GM18868 (cell line): ENCODE data around the gene CALM3.
"Not testable (repeated sequence)": the region's sequence is repeated elsewhere in the genome, so short reads cannot be mapped to it uniquely, and the experiment has no call there.

Source experiments
- ATAC-seq: cut with Tn5 transposase; IDR thresholded peaks from one replicate; pipeline ENCODE4 v1.9.1; 2021; ENCODE audit warnings: mild to moderate bottlenecking, moderate library complexity; ENCODE audit not compliant: unreplicated experiment

Gene CALM3

GRCh38 chr19:46601318-46602224 lies at the start of gene CALM3:
TSS of gene CALM3 (plus strand) at chr19:46601330. CDS start at chr19:46601435, 105 bp downstream.
- no peak for ATAC-seq

- no peak for ATAC-seq
Measured at GRCh38 chr19:46552891-46553290, 48.2 kb upstream of the CALM3 start.

GRCh38 chr19:46554161-46554560 lies 47.0 kb upstream of the CALM3 start:
- ATAC-seq = no peak

GRCh38 chr19:46555628-46556280 lies 45.4 kb upstream of the CALM3 start:
- no peak for ATAC-seq

- ATAC-seq = not testable (repeated sequence)
Measured at GRCh38 chr19:46556471-46556870, 44.7 kb upstream of the CALM3 start.

- ATAC-seq = no peak
Measured at GRCh38 chr19:46559203-46559602, 41.9 kb upstream of the CALM3 start.

- not testable (repeated sequence) for ATAC-seq
Measured at GRCh38 chr19:46559675-46560074, 41.5 kb upstream of the CALM3 start.

GRCh38 chr19:46564701-46565100 lies 36.4 kb upstream of the CALM3 start:
- no peak for ATAC-seq

GRCh38 chr19:46571495-46571894 lies 29.6 kb upstream of the CALM3 start:
- no peak for ATAC-seq

- ATAC-seq = no peak
Measured at GRCh38 chr19:46573679-46574498, 27.2 kb upstream of the CALM3 start.

GRCh38 chr19:46574533-46574932 lies 26.6 kb upstream of the CALM3 start:
- no peak for ATAC-seq

- ATAC-seq = no peak
Measured at GRCh38 chr19:46578450-46578849, 22.7 kb upstream of the CALM3 start.

- no peak for ATAC-seq
Measured at GRCh38 chr19:46579361-46579879, 21.7 kb upstream of the CALM3 start.

- ATAC-seq = no peak
Measured at GRCh38 chr19:46580247-46580646, 20.9 kb upstream of the CALM3 start.

GRCh38 chr19:46585539-46585938 lies 15.6 kb upstream of the CALM3 start:
- ATAC-seq = no peak

GRCh38 chr19:46586294-46586693 lies 14.8 kb upstream of the CALM3 start:
- no peak for ATAC-seq

GRCh38 chr19:46587861-46588260 lies 13.3 kb upstream of the CALM3 start:
- no peak for ATAC-seq

- ATAC-seq = no peak
Measured at GRCh38 chr19:46591254-46591653, 9.9 kb upstream of the CALM3 start.

GRCh38 chr19:46591870-46592269 lies 9.3 kb upstream of the CALM3 start:
- no peak for ATAC-seq

- no peak for ATAC-seq
Measured at GRCh38 chr19:46596008-46596407, 5.1 kb upstream of the CALM3 start.

- no peak for ATAC-seq
Measured at GRCh38 chr19:46598372-46598917, 2.7 kb upstream of the CALM3 start.
